ENCODE measurements around the gene CRYBA2.

GRCh38 chr2:218954541-218955300 lies 38.5 kb downstream of the CRYBA2 start:
- TF ChIP-seq SIN3A (IDR thresholded peaks at IDR 0.05; ENCODE audit: borderline replicate concordance, insufficient read depth, low read length) (no peak), POLR2AphosphoS5 (IDR thresholded peaks at IDR 0.05; ENCODE audit: low read depth, low read length) (no peak)

Data from PFSK-1 (cell line).